ENCODE results near the gene DAND5.

Gene DAND5

DNA sequence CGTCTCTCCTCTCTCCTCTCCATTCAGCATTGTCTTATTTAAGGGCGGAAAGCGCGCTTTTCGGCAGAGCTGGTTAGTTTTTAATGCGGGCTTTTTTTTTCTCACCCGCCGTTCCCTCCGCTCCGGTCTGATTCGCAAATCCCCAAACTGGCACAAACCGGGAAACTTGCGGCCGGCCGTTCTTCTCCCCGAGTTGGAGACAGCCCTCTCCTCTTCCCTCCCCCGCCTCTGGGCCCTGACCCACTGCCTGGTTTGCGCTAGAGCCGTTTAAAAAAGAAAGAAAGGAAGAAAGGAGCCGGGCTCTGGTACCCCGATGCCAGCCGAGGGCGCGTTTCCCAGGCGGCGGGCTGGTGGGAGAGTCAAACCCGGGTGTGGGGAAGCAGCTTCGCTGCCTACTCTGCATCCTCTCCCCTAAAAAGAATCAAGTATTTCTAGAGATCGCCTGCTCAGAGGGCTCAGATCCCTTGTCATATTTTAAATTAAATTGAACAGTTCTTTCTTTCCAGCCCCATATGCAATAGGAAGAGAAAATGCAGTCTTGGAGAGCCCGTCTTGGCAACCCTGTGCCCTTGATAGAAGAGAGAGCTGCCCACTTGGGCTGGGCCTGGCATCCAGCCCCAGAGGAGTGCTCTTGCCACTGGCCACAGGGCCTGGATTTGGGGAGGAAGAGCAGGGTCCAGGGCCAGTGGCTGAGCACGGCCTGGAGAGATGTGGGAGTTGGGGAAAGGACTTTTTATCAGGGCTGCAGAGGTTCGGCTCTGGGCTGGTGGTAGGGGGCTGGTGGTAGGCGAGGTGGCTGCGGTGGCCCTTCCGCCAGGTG, 44.9 kb downstream of the DAND5 start:
- H3K4me1 ChIP-seq (ENCODE audit: insufficient read depth, insufficient read length) = peaks cover 22% of the 10 kb centered on the region
- no peak overlapping the region for H3K4me3 ChIP-seq (ENCODE audit: insufficient read length, low read depth)
- peak; percentile 90 for TF ChIP-seq SUZ12 (IDR thresholded peaks at IDR 0.05; ENCODE audit: extremely low read depth, insufficient read depth, insufficient read length)
- TF ChIP-seq ZNF274 (IDR thresholded peaks at IDR 0.05; ENCODE audit: low read depth, low read length) = no peak
- no peak for TF ChIP-seq YY1 (IDR thresholded peaks at IDR 0.05; ENCODE audit: insufficient read depth, insufficient read length)

DNA sequence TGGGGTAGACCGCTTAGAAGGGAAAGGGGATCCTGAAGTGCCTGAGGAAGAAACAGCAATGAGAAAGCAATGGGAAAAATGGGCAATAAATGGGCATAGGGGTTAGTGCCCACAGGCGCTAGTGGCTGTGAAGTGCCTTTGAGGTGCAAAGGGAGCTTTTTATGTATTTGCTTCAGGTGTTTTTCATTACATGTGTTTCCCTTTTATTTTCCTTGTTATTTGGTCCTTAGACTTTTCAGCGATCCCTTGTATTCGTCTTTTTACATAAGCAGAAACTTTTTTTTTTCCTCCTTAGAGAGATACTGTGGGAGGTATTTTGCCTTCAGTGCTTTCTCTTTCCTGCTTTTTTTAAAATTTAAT, 45.5 kb downstream of the DAND5 start:
- Histone ChIP-seq H3K27me3 (ENCODE audit: insufficient read depth, insufficient read length) (peaks cover 100% of the 10 kb centered on the region), H3K9ac (ENCODE audit: insufficient read length, low read depth) (no peak overlapping the region), H3K36me3 (ENCODE audit: insufficient read depth, insufficient read length, low read length) (no peaks in the 10 kb centered on the region), H3K4me1 (ENCODE audit: insufficient read depth, insufficient read length) (peaks cover 17% of the 10 kb centered on the region), H3K9me3 (ENCODE audit: insufficient read depth, low read length) (peaks cover 5% of the 10 kb centered on the region; the same call in 1 of the 2 replicates), H3K4me3 (ENCODE audit: insufficient read length, low read depth) (no peak overlapping the region)
- no peak for DNase-seq (ENCODE audit: low read depth, low spot score)
- TF ChIP-seq YY1 (IDR thresholded peaks at IDR 0.05; ENCODE audit: insufficient read depth, insufficient read length) (no peak), SUZ12 (IDR thresholded peaks at IDR 0.05; ENCODE audit: extremely low read depth, insufficient read depth, insufficient read length) (peak; percentile 83)

More for the DNA sequence above, 44.9 kb downstream of the DAND5 start:
- no peak overlapping the region for H3K9ac ChIP-seq (ENCODE audit: insufficient read length, low read depth)
- no peaks in the 10 kb centered on the region for H3K36me3 ChIP-seq (ENCODE audit: insufficient read depth, insufficient read length, low read length)
- H3K9me3 ChIP-seq (ENCODE audit: insufficient read depth, low read length) = peaks cover 5% of the 10 kb centered on the region; the same call in 1 of the 2 replicates
- DNase-seq (ENCODE audit: low read depth, low spot score) = no peak
- H3K27me3 ChIP-seq (ENCODE audit: insufficient read depth, insufficient read length) = peaks cover 100% of the 10 kb centered on the region

DNA sequence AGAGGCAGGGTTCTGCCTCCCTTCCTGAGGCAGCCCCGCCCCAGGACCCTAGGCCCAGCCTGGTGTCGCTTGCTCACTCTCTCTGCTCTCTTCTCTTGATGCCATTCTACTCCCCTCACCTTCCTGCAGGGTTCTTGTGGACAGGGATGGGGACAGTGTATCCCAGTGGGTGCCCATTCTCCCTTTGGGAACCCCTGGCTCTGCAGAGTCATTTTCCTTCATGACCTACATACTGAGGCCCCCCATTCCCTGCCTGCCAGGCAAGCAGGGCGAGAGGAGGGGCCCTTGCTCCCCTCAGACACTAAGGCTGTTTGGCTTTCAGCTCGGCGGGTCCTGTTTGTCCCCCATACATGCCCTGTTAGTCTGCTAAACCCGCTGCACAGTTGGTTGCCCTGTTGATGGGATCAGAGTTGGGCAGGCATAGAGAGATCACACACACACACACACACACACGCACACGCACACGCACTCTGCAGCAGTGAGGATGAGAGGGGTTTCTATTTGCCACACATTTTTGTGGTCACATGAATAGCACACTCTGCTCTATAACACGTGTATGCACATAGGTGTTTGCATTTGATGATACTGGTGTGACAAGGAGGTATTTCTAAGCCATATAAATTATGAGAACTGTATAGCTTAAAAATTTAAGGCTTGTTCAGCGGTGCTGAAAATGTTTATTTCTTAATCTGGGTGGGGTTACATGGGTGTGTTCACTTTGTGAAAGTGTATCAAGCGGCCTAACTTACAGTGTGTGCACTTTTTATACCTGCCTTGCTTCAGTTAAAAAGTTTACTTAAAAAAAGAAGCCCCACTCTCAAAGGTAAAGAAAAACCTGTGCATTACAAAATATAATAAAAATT, 46.2 kb downstream of the DAND5 start:
- peaks cover 15% of the 10 kb centered on the region for H3K4me1 ChIP-seq (ENCODE audit: insufficient read depth, insufficient read length)
- peaks cover 100% of the 10 kb centered on the region for H3K27me3 ChIP-seq (ENCODE audit: insufficient read depth, insufficient read length)

DNA sequence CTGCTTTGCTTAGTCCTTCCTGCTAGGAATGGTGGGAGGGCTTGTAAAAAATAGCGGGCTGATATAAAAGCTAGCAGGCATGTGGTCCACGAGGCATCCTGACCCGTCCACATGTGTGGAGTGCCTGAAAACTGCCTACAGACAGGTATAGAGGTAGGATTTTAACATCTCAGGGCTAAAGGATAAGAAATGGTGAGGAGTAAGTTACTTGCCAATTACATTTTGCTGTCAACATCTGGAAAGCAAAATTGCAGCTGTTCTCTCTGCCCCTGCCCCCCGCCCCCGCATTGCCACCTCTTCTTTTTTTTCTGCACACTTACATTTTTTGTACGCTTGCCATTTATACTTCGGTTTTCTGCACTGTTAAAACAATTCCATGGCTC, 46.9 kb downstream of the DAND5 start:
- Histone ChIP-seq H3K9ac (ENCODE audit: insufficient read length, low read depth) (no peak overlapping the region), H3K27me3 (ENCODE audit: insufficient read depth, insufficient read length) (peaks cover 100% of the 10 kb centered on the region), H3K4me3 (ENCODE audit: insufficient read length, low read depth) (no peak overlapping the region), H3K9me3 (ENCODE audit: insufficient read depth, low read length) (peaks cover 5% of the 10 kb centered on the region; the same call in 1 of the 2 replicates), H3K36me3 (ENCODE audit: insufficient read depth, insufficient read length, low read length) (no peaks in the 10 kb centered on the region), H3K4me1 (ENCODE audit: insufficient read depth, insufficient read length) (peaks cover 16% of the 10 kb centered on the region)
- TF ChIP-seq YY1 (IDR thresholded peaks at IDR 0.05; ENCODE audit: insufficient read depth, insufficient read length) (no peak), ZNF274 (IDR thresholded peaks at IDR 0.05; ENCODE audit: low read depth, low read length) (no peak), SUZ12 (IDR thresholded peaks at IDR 0.05; ENCODE audit: extremely low read depth, insufficient read depth, insufficient read length) (no peak)
- DNase-seq (ENCODE audit: low read depth, low spot score) = no peak

More for the DNA sequence above, 46.2 kb downstream of the DAND5 start:
- Histone ChIP-seq H3K36me3 (ENCODE audit: insufficient read depth, insufficient read length, low read length) (no peaks in the 10 kb centered on the region), H3K4me3 (ENCODE audit: insufficient read length, low read depth) (no peak overlapping the region), H3K9ac (ENCODE audit: insufficient read length, low read depth) (no peak overlapping the region), H3K9me3 (ENCODE audit: insufficient read depth, low read length) (peaks cover 5% of the 10 kb centered on the region; the same call in 1 of the 2 replicates)
- no peak for TF ChIP-seq SUZ12 (IDR thresholded peaks at IDR 0.05; ENCODE audit: extremely low read depth, insufficient read depth, insufficient read length)
- TF ChIP-seq YY1 (IDR thresholded peaks at IDR 0.05; ENCODE audit: insufficient read depth, insufficient read length) = no peak
- TF ChIP-seq ZNF274 (IDR thresholded peaks at IDR 0.05; ENCODE audit: low read depth, low read length) = no peak
- no peak for DNase-seq (ENCODE audit: low read depth, low spot score)

DNA sequence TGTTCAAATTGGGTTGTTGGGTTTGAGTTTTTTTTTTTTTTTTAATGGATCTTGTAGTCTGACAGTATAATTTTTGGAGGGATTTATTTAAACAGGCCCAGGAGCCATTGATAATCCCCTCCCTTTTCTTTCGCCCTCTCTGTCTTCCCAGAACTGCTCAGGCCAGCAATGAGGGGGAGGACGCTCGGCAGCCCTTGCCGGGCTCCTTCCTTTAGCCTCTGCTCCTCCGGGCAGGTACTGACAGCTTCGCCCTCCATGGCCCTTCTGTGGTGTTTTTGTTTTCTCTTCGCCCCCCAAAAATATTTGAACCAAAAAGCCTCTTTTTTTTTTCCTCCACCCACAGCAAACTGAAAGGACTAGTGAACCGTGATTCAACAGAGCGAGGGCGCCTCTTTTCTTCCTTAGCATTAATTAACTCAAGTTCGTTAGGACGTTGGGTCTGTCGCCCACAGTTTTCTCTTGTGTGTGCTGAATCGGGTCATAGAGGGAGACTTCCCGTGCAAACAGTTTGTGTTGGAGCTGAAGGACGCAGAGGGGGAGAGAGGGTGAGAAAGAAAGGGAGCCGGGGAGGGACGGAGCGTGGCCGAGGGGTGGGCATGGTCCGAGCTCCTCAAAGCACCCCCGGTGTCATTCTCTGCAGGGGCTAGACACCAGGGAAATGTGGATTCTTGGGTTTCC, 47.4 kb downstream of the DAND5 start:
- Histone ChIP-seq H3K4me1 (ENCODE audit: insufficient read depth, insufficient read length) (peaks cover 16% of the 10 kb centered on the region), H3K36me3 (ENCODE audit: insufficient read depth, insufficient read length, low read length) (no peaks in the 10 kb centered on the region), H3K9ac (ENCODE audit: insufficient read length, low read depth) (no peak overlapping the region), H3K9me3 (ENCODE audit: insufficient read depth, low read length) (peaks cover 4% of the 10 kb centered on the region; the same call in 1 of the 2 replicates), H3K27me3 (ENCODE audit: insufficient read depth, insufficient read length) (peaks cover 100% of the 10 kb centered on the region), H3K4me3 (ENCODE audit: insufficient read length, low read depth) (no peak overlapping the region)
- TF ChIP-seq ZNF274 (IDR thresholded peaks at IDR 0.05; ENCODE audit: low read depth, low read length) (no peak), SUZ12 (IDR thresholded peaks at IDR 0.05; ENCODE audit: extremely low read depth, insufficient read depth, insufficient read length) (peak; percentile 82)
- DNase-seq (ENCODE audit: low read depth, low spot score) = no peak

DNA sequence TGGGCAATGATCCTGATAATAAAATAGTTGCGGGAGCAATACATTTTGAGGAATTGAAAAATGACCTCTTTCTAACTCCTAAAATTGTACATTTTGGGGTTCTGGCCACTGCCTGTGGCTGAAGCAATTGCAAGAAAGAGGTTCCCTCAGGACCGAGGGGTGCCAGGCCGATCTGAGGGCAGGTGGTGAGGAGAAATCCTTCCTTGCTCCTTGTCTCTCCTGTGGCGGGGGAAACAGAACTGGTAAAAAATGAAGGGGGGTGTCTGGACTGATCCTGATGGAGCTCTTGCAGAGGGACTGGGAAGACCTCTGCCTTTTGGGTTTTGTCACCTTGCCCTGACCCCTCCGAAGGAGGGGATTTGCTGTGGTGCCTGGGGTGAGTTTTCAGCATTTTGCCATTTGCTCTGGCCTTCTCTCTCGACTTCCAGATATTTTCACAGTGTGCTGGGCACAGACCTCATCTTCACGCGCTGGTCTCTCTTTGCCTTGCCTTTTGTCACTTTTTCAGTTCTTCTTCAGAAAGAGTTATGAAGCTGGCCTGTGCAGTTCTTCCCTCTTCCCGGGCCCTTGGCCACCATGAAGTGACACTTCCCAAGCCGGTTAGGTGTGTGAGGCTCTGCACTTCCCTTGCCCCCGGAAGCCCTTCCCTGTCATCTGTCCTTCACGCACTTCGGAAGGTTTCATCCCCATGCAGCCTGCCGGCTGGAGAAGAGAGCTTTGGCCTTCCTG, 48.1 kb downstream of the DAND5 start:
- H3K9me3 ChIP-seq (ENCODE audit: insufficient read depth, low read length) = no peaks in the 10 kb centered on the region
- no peak for DNase-seq (ENCODE audit: low read depth, low spot score)
- H3K36me3 ChIP-seq (ENCODE audit: insufficient read depth, insufficient read length, low read length) = no peaks in the 10 kb centered on the region
- TF ChIP-seq SUZ12 (IDR thresholded peaks at IDR 0.05; ENCODE audit: extremely low read depth, insufficient read depth, insufficient read length) (no peak), ZNF274 (IDR thresholded peaks at IDR 0.05; ENCODE audit: low read depth, low read length) (no peak), YY1 (IDR thresholded peaks at IDR 0.05; ENCODE audit: insufficient read depth, insufficient read length) (no peak)
- peaks cover 100% of the 10 kb centered on the region for H3K27me3 ChIP-seq (ENCODE audit: insufficient read depth, insufficient read length)
- no peak overlapping the region for H3K9ac ChIP-seq (ENCODE audit: insufficient read length, low read depth)
- peaks cover 12% of the 10 kb centered on the region for H3K4me1 ChIP-seq (ENCODE audit: insufficient read depth, insufficient read length)
- H3K4me3 ChIP-seq (ENCODE audit: insufficient read length, low read depth) = no peak overlapping the region

Measured in NT2/D1 (cell line).